Ovary (tissue), 9 donors: ENCODE results near the gene GNB1. TPM values are rescaled to one million over a fixed set of nuclear protein-coding genes. Genes with fewer than 3 reads are reported as not detected.

Source experiments
- DNase-seq, 5 donors: peaks; one replicate each; pipeline ENCODE4 v3.0.0-alpha.2; 2019 to 2020
- H3K27ac ChIP-seq, 2 donors: fragments of 200-600 bp; one replicate each; pipeline versions ENCODE4 v1.5.1 to v1.8.0; 2019 to 2022
- H3K27me3 ChIP-seq: fragments of 200-600 bp; one replicate; pipeline ENCODE4 v1.8.0; 2022
- H3K36me3 ChIP-seq: fragments of 200-600 bp; sonication (generic); one replicate; pipeline ENCODE4 v1.5.1; 2019
- H3K4me1 ChIP-seq: one replicate; pipeline ENCODE4 v1.8.1; 2013; ENCODE audit warnings: mild to moderate bottlenecking, moderate library complexity; ENCODE audit not compliant: insufficient read depth
- H3K4me3 ChIP-seq: fragments of 200-600 bp; sonication (generic); one replicate; pipeline ENCODE4 v1.5.1; 2017
- H3K9me3 ChIP-seq, 2 donors: fragments of 200-600 bp in 1 of 2; sonication (generic) in 1 of 2; one replicate each; pipeline versions ENCODE4 v1.5.1 to v1.8.1; 2013 to 2019; ENCODE audit warnings: mild to moderate bottlenecking in 1 of 2, moderate library complexity in 1 of 2
- EP300 ChIP-seq: sonication (generic); formaldehyde crosslinking; IDR thresholded peaks from one replicate; pipeline ENCODE4 v1.6.1; 2017; ENCODE audit warnings: antibody characterized with exemption
- POLR2A ChIP-seq: fragments of 450-650 bp; IDR thresholded peaks from one replicate; pipeline ENCODE4 v1.6.1; 2017; ENCODE audit warnings: antibody characterized with exemption, mild to moderate bottlenecking, moderate library complexity
- WGBS, 3 donors: extraction: QIAGEN DNeasy Blood & Tissue Kit in 1 of 3; methylation state at CpG; one replicate each; pipeline versions ENCODE4 v1.1.5 to v1.1.7; 2013 to 2017; 5-methylcytosine and 5-hydroxymethylcytosine counted together
- intact Hi-C, 4 donors: fragments of 100-400 bp; cut with DNase I; formaldehyde crosslinking; loops; one replicate each; pipeline versions ENCODE4 v1.11.0 to v1.15.1; 2022 to 2023
- polyA plus RNA-seq, 2 donors: library from polyadenylated mRNA; stranded (reverse); fragments of 200-250 nt in 1 of 2; fragments of 350-450 nt in 1 of 2; fragmentation: Illumina TruSeq in 1 of 2; extraction: RNeasy Lipid Tissue Mini Kit (QIAGEN cat#74804) in 1 of 2; gene quantifications; one replicate each; pipeline ENCODE4 v1.2.3, GENCODE V29; 2013 to 2014
- total RNA-seq, 7 donors: library from RNA; depleted of rRNA in 2 of 7; stranded (reverse); fragments of >200 nt in 2 of 7; fragmentation: NEBNext Ultra II Directional in 3 of 7; extraction: Animal tissue kit (Norgen Biotek cat#: 25700) in 3 of 7; gene quantifications; one replicate each; pipeline versions ENCODE4 v1.1.0 to v1.2.4, GENCODE V29; 2016 to 2023
- TF ChIP-seq, protein P1 (sequence below), 3 donors: fragments of 450-650 bp in 2 of 3; fragments of 200-600 bp in 1 of 3; IDR thresholded peaks; one replicate each; pipeline versions ENCODE4 v1.5.1 to v1.8.0; 2016 to 2022; ENCODE audit warnings: antibody characterized with exemption in 3 of 3, mild to moderate bottlenecking in 1 of 3
- donor health status: DM: no; HTN: no; CAD: no; lungs with moderate emphysema.
- donor health status: DM: no; HTN: no; CAD: no.
- donor health status: Bipolar disorder and iron deficiency.
- donor health status: DM: yes; HTN: yes; CAD: no.
- donor health status: DM: no; HTN: no; CAD: no.
- donor health status: DM: yes; HTN: yes; CAD: no.

GNB1 gene
- total and polyA plus RNA-seq, 9 donors, result 92.9 to 314 (median 255) TPM

DNA sequence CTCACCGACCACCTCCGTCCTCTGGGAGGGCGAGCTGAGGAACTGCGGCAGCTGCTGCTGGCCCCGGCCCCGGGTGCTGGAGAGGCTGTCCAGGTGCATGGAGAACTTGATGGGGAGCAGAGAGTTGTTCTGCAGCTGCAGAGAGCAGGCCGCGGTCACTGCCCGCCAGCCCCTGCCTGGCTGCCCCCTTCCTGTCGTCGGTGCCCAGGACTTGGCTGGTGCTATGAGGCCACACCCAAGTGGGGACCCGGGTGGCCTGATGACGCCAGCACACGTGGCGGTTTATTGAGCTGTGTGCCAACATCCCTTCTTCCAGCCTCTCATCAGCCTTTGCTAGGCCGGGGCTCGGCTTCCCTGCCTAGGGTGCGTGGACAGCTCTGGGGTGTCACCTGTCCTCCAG, 33.5 kb upstream of the GNB1 start:
- WGBS, 3 donors, result 28 to 59% (median 44%) methylated on average over 10 to 18 of the region's 18 CpGs
- no peak overlapping the region for H3K4me3 ChIP-seq
- H3K27ac ChIP-seq, result no peak overlapping the region
- H3K36me3 ChIP-seq, result no peaks in the 10 kb centered on the region
- TF ChIP-seq, protein P1, sequence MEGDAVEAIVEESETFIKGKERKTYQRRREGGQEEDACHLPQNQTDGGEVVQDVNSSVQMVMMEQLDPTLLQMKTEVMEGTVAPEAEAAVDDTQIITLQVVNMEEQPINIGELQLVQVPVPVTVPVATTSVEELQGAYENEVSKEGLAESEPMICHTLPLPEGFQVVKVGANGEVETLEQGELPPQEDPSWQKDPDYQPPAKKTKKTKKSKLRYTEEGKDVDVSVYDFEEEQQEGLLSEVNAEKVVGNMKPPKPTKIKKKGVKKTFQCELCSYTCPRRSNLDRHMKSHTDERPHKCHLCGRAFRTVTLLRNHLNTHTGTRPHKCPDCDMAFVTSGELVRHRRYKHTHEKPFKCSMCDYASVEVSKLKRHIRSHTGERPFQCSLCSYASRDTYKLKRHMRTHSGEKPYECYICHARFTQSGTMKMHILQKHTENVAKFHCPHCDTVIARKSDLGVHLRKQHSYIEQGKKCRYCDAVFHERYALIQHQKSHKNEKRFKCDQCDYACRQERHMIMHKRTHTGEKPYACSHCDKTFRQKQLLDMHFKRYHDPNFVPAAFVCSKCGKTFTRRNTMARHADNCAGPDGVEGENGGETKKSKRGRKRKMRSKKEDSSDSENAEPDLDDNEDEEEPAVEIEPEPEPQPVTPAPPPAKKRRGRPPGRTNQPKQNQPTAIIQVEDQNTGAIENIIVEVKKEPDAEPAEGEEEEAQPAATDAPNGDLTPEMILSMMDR (IDR thresholded peaks at IDR 0.05), result no peak
- TF ChIP-seq POLR2A, result no peak
- no peak for TF ChIP-seq EP300
- H3K4me1 ChIP-seq, result no peaks in the 10 kb centered on the region
- DNase-seq, result no peak
- intact Hi-C loops, result no loop called here
- H3K27me3 ChIP-seq, result no peaks in the 10 kb centered on the region
- no peaks in the 10 kb centered on the region for H3K9me3 ChIP-seq

DNA sequence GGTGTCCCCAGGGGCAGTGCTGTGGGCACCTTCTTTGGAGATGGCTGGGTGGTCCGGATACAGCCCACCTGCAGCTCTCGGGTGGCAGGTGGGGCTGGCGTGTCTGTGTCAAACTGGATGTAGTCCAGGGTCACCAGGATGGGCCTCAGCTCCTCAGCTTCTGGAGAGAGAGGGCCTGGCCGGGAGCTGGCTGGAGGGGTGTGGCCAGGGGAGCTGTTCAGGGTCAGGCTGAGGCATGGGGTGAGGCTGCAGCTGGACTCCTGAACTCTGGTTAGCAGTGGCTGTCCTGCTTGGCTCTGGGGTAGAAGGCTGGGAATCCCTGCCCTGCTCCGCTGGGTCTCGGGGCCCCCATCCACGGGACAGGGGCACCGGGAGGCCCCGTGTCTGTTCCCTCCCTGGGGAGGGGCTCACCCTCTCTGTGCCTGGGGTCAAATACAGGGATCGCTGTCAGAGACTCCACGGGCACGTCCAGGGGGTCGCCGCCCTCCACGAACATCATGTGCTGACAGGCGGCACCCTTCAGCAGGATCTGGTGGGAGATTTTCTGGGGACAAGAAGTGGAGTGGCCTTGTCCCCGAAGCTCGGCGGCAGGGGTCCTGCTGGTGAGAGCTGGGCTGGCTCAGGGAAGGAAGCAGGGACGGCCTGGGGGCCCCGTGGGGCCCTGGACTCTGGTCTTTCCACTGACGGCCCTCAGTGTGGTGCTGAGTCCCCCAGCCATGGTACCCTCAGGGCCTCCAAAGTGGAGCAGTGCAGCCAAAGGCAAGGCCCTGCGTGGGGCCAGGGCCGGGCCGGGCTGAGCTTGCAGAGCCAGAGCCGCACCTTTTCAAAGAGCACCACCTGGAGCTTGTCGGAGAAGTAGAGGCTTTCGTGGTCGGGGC, 32.3 kb upstream of the GNB1 start:
- no peaks in the 10 kb centered on the region for H3K36me3 ChIP-seq
- H3K27ac ChIP-seq, result no peak overlapping the region
- H3K9me3 ChIP-seq, result no peaks in the 10 kb centered on the region
- TF ChIP-seq POLR2A (no peak), EP300 (no peak)
- TF ChIP-seq, protein P1 (IDR thresholded peaks at IDR 0.05), result no peak
- peaks cover 4% of the 10 kb centered on the region for H3K4me1 ChIP-seq
- H3K27me3 ChIP-seq, result no peaks in the 10 kb centered on the region
- peak in 2 of 5 donors; percentile 13 to 19 for DNase-seq
- no peak overlapping the region for H3K4me3 ChIP-seq
- 59 to 66% (median 63%) methylated on average over 27 to 29 of the region's 29 CpGs for WGBS, 3 donors
- intact Hi-C loops, result no loop called here

DNA sequence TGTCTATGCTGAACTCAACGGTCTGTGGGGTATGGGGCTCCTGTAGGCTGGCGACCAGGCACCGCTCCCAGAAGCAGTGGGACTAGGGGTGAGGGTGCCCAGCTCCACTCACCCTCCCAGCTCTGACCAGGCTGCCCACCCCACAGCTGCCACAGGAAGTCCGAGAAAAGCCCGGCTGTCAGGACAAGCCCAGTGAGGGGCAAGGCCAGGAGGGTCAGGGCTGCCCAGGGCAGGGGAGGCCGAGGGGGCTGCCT, 31.7 kb upstream of the GNB1 start:
- Histone ChIP-seq H3K4me1 (peaks cover 6% of the 10 kb centered on the region), H3K36me3 (no peaks in the 10 kb centered on the region), H3K4me3 (no peak overlapping the region), H3K27ac (no peak overlapping the region), H3K9me3 (no peaks in the 10 kb centered on the region), H3K27me3 (no peaks in the 10 kb centered on the region)
- WGBS, 3 donors, result 70 to 83% (median 73%) methylated on average over 6 of the region's 6 CpGs
- DNase-seq, result peak in 1 of 5 donors; percentile 31
- intact Hi-C loops, result no loop called here
- TF ChIP-seq POLR2A, result no peak
- no peak for TF ChIP-seq EP300
- TF ChIP-seq, protein P1 (IDR thresholded peaks at IDR 0.05), result no peak

DNA sequence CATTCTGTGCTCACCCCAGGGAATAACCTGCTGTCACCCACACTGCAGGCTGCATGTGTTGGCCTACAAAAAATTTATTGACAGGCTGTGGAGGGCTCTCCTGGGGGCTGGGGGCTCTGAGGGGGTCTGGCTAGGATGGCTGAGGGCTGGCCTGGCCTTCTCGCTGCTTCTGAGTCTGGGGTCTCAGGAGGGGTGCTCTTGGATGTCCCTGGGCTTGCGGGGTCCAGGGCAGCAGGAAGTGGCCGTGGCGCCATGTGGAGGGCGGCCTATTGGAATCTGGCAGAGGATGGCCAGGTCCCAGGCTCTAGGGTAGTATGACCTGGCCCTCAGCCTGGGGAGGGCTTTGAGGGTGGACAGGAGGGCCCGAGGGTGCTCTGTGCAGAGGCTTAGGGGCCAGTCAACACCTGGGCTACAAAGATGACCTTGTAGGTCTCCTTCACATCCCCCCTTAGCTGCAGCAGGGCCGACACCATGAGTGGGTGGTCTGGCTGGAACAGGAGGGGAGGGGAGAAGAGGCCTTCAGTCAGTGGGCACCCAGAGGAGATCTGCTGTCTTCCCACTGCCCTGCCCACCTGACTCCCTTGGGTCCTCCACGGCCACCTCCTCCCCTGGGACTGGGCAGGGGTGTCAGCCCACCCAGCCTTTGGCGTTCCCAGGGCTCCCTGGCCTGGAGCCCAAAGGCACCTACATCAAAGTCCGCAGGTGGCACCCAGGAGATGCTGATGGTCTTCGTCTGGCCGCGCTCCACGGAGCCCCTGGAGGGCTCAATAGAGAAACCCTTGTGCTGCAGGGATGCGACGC, 31.2 kb upstream of the GNB1 start:
- 83 to 87% (median 85%) methylated on average over 15 to 16 of the region's 16 CpGs for WGBS, 3 donors

More for the DNA sequence above, 31.2 kb upstream of the GNB1 start:
- TF ChIP-seq EP300 (no peak), POLR2A (no peak)
- TF ChIP-seq, protein P1 (IDR thresholded peaks at IDR 0.05), result no peak
- Histone ChIP-seq H3K4me3 (no peak overlapping the region), H3K36me3 (no peaks in the 10 kb centered on the region), H3K27me3 (no peaks in the 10 kb centered on the region), H3K4me1 (peaks cover 6% of the 10 kb centered on the region), H3K9me3 (no peaks in the 10 kb centered on the region), H3K27ac (no peak overlapping the region)
- intact Hi-C loops, result no loop called here
- DNase-seq, result peak in 2 of 5 donors; percentile 38 to 40
